Spinal cord (tissue), 10 donors: ENCODE measurements around the gene MMP15. TPM values are rescaled to one million over a fixed set of nuclear protein-coding genes. Genes with fewer than 3 reads are reported as not detected.

Source experiments
- DNase-seq, 6 donors: peaks; one replicate each; pipeline versions ENCODE4 v3.0.0 to v3.0.0-alpha.2; 2013 to 2015; ENCODE audit warnings: low spot score in 6 of 6, low read depth in 4 of 6
- H3K27ac ChIP-seq: one replicate; pipeline ENCODE4 v1.5.1; 2013; ENCODE audit warnings: low read depth, low read length, control low read depth
- H3K27me3 ChIP-seq: one replicate; pipeline ENCODE4 v1.6.1; 2013; ENCODE audit warnings: low read length; ENCODE audit not compliant: control insufficient read depth, insufficient read depth
- H3K36me3 ChIP-seq: one replicate; pipeline ENCODE4 v1.6.1; 2013; ENCODE audit warnings: low read length; ENCODE audit not compliant: control insufficient read depth, insufficient read depth
- H3K4me1 ChIP-seq: one replicate; pipeline ENCODE4 v1.6.1; 2013; ENCODE audit warnings: low read length; ENCODE audit not compliant: control insufficient read depth, insufficient read depth
- H3K4me3 ChIP-seq: one replicate; pipeline ENCODE4 v1.5.1; 2013; ENCODE audit warnings: low read depth, low read length, control low read depth
- H3K9me3 ChIP-seq: one replicate; pipeline ENCODE4 v1.6.1; 2013; ENCODE audit warnings: low read length; ENCODE audit not compliant: control insufficient read depth, insufficient read depth
- WGBS: methylation state at CpG from one replicate; pipeline ENCODE4 v1.1.5; 2013; ENCODE audit warnings: missing lambda C conversion rate; ENCODE audit not compliant: insufficient coverage; 5-methylcytosine and 5-hydroxymethylcytosine counted together
- polyA plus RNA-seq, 2 donors: library from polyadenylated mRNA; unstranded; fragments of 120-200 nt; gene quantifications; one replicate each; pipeline ENCODE4 v1.2.1, GENCODE V29; 2013; ENCODE audit not compliant: insufficient read length in 2 of 2
- total RNA-seq, 2 donors: library from RNA; depleted of rRNA in 1 of 2; stranded (reverse); fragments of 120-200 nt in 1 of 2; fragments of >200 nt in 1 of 2; gene quantifications; one replicate each; pipeline versions ENCODE4 v1.2.3 to v1.2.4, GENCODE V29; 2013 to 2014
- donor health status: healthy.

The MMP15 gene
- total and polyA plus RNA-seq, 4 donors: 23.2 to 51.3 (median 37.5) TPM

DNA sequence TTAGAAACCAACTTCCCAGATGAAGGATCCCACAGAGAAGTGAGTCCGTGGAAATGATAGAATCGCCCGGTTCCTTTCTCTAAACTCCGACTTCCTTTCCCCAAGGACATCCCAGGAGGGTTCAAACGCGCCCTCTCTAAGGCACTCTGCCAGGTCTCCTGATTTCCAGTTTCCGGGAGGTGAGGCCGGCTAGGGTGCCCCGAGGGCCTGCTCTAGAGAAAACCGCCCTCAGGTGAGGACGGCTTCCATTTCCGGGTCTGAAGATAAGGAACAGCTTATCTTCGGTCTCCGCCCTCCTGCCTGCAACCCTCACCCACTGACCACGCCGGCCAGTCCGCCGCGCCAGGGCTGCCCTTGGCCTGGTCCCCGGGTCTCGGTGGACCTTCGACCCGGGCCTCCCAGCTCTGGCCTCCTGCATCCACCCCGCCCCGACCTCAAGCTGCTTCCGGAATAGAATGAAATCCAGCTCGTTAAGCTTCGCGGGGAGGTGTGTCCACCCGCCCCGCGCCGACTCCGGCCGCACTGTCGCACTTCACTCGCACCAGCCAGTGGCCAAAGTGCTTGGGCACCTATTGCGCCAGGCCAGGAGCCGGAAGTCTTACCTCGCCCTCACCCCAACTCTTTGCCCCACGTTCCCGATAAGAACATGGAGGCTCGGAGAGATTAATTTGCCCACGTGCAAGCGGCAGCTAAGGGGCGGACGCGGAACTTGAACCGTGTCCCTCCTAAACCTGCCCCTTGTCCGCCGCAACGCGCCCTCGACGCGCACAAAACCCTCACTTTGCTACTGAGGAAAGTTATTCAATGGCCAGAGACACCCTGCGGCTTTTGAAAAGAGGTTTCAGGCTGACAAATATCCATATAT lies 836 bp upstream of the MMP15 start:
- WGBS: 11% methylated on average over 56 of the region's 57 CpGs
- Histone ChIP-seq H3K27me3 (peaks cover 3% of the 10 kb centered on the region), H3K27ac (peak overlapping the region; percentile 25), H3K4me3 (peak overlapping the region; percentile 78), H3K4me1 (peaks cover 87% of the 10 kb centered on the region), H3K9me3 (no peaks in the 10 kb centered on the region), H3K36me3 (peaks cover 21% of the 10 kb centered on the region)
- no peak for DNase-seq

DNA sequence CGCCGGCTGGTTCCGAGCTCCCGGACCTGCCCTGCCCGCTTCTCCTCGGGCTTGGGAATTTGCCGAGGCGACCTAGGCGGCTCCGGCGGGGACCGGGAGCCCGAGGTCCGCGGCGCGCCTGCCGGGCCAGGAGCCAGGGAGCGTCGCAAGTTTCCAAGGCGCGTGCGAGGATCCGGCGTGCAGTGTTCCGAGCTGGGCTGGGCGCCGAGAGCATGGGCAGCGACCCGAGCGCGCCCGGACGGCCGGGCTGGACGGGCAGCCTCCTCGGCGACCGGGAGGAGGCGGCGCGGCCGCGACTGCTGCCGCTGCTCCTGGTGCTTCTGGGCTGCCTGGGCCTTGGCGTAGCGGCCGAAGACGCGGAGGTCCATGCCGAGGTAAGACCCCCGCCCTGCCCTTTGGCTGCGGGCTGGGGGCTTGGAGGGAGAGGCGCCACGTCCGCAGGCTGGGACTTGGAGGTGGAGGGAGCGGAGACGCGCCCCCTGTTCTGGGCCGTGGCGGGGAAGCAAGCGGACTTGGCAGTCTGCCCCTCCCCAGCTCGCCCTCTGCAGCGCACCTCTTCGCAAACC lies 668 bp downstream of the MMP15 start:
- DNase-seq: peak in 3 of 6 donors; percentile 45 to 83 (median 70)
- Histone ChIP-seq H3K4me1 (peaks cover 86% of the 10 kb centered on the region), H3K9me3 (no peaks in the 10 kb centered on the region), H3K36me3 (peaks cover 16% of the 10 kb centered on the region), H3K27me3 (peaks cover 3% of the 10 kb centered on the region), H3K4me3 (peak overlapping the region; percentile 78), H3K27ac (peak overlapping the region; percentile 63)
- 0% methylated on average over 65 of the region's 65 CpGs for whole genome bisulfite sequencing

DNA sequence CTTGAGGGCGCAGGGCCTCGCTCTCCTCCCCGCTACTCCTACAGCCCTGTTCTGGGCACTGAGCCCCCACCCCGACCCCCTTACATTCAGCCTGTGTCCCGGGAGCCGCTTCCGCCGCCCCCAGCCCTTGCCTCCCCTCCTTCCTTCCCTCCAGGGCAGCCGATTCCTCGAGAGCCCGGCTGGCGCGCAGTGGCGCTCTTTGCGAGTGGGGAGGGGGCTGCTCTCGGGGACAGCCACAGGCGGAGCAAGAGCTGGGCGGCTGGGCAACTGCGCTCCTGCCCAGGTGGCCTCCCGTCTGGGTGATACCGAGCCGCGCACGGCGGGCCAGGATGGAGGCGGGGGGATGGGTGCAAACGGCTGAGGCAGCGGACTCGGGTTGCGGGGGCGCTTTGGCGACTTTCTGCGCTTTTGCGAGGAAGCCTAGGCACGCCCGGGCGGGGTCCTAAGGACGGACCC lies 1.2 kb downstream of the MMP15 start:
- H3K36me3 ChIP-seq: peaks cover 18% of the 10 kb centered on the region
- peaks cover 3% of the 10 kb centered on the region for H3K27me3 ChIP-seq
- H3K27ac ChIP-seq: peak overlapping the region; percentile 63
- DNase-seq: peak in 3 of 6 donors; percentile 23 to 84 (median 70)
- 0% methylated on average over 38 of the region's 38 CpGs for WGBS
- H3K9me3 ChIP-seq: no peaks in the 10 kb centered on the region
- peak overlapping the region; percentile 78 for H3K4me3 ChIP-seq
- H3K4me1 ChIP-seq: peaks cover 87% of the 10 kb centered on the region

DNA sequence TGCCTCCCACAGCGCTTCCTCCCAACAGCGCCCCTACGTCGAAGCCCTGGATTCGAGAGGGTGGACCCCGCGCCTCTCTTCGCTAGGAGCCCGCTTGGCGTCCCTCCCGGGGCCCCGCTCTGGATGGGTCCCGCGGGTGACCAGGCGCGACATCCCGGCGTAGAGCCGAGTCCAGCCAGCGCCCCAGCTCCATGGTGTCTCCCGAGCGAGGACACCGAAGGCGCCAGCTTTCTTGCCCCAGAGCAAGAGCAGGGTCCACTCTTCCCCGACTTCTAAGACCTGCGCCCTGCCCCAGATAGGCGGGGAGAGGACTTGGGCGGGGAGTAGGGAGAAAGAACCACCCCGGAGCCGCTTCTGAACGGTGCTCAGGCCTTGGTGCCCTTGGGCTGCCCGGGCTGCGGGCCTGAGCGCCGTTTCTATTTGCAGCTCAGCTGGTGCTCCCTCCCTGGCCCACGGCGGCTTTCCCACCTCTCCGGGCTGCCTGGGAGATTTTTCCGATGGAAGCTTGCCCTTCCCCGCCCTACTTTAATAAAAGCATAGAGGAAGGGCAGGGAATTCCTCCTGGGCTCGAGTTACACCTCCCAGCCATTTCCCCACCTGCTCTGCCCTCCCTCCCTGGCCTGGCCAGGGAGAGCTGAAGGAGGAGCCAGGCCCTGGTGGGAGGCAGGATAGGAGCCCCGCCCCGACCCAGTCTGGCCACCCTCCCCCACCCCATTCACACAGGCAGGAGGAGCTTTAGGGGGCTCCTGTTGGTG lies 1.8 kb downstream of the MMP15 start:
- peaks cover 87% of the 10 kb centered on the region for H3K4me1 ChIP-seq
- WGBS: 2% methylated on average over 36 of the region's 43 CpGs
- H3K4me3 ChIP-seq: peak overlapping the region; percentile 78
- H3K27ac ChIP-seq: peak overlapping the region; percentile 63
- H3K27me3 ChIP-seq: peaks cover 3% of the 10 kb centered on the region
- peaks cover 15% of the 10 kb centered on the region for H3K36me3 ChIP-seq
- H3K9me3 ChIP-seq: no peaks in the 10 kb centered on the region
- no peak for DNase-seq

DNA sequence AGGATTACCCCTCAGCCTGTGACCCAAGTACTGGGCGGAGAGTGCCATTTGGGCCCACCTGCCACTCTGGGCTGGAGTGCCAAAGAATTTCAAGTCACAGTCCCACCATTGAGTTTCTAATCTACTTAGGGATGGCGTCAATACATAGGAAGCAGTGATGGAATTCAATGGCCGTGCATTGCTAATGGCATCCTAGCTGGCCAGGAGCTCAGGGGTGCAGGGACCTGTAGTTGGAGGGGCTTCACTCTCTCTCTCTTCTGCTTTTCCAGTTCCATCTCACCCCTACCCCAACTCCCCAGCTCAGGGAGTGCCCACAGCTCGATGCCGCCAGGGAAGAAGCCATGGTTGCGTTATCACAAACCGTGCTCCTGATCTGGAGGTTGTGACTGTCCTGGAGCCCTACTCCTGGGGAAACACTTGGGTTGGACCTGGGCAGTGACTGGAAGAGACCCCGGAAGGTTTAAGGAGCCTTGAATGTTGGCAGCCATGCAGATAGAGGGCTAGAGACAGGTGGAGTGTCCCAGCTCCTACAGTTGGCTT lies 2.4 kb downstream of the MMP15 start:
- Histone ChIP-seq H3K4me3 (peak overlapping the region; percentile 78), H3K4me1 (peaks cover 87% of the 10 kb centered on the region), H3K36me3 (peaks cover 15% of the 10 kb centered on the region), H3K9me3 (no peaks in the 10 kb centered on the region), H3K27me3 (peaks cover 3% of the 10 kb centered on the region), H3K27ac (peak overlapping the region; percentile 63)
- no peak for DNase-seq
- 87% methylated on average over 6 of the region's 8 CpGs for WGBS

DNA sequence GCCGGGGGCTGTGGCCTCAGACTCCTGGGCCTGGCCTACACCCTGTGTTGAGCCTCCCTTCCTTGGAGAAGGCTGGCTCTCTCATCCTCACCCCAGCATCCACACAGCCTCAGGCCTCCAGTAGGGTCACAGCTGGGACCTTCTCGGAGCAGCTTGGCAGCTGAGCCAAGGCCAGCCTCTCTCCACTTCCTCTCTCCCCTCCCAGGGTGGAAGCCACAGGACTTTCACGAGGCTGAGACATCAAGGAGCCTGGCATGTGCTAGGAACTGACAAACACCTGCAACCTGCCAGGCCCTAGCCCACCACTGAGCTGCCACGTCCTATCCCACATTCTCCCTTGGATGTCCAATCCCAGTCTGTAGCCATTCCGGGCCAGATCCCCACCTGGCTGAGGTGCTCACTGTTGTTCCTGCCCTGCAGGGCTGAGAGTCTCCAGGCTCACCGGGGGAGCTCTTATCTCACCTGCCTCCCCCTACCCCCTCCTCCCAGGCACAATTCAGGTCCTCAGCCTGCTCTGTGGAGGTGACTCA lies 3.1 kb downstream of the MMP15 start:
- H3K4me3 ChIP-seq: no peak overlapping the region
- peaks cover 3% of the 10 kb centered on the region for H3K27me3 ChIP-seq
- DNase-seq: no peak
- 66% methylated on average over 6 of the region's 6 CpGs for WGBS
- H3K27ac ChIP-seq: no peak overlapping the region
- peaks cover 15% of the 10 kb centered on the region for H3K36me3 ChIP-seq
- H3K9me3 ChIP-seq: no peaks in the 10 kb centered on the region
- peaks cover 87% of the 10 kb centered on the region for H3K4me1 ChIP-seq

DNA sequence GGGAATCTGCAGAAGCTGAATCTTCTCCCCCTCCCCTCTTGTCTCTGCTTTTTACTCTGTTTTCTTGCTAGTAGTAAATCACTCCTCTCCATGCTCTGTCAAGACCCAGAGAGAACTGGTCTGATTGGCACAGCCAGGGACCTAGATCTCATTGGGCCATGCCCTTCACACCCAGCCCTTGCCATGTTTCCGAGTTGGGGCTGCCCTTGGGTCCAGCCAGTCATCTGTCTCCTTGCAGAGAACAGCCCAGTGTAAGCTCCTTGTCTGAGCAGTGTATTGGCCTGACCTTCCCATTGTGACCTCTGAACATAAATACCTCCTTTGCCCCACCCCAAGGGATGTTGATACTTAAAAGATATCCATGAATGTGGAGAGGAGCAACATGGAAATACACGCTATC lies 3.9 kb downstream of the MMP15 start:
- Histone ChIP-seq H3K9me3 (no peaks in the 10 kb centered on the region), H3K27me3 (peaks cover 2% of the 10 kb centered on the region), H3K27ac (no peak overlapping the region), H3K4me1 (peaks cover 89% of the 10 kb centered on the region), H3K36me3 (peaks cover 15% of the 10 kb centered on the region), H3K4me3 (no peak overlapping the region)
- 78% methylated on average over 1 of the region's 2 CpGs for WGBS
- DNase-seq: no peak

DNA sequence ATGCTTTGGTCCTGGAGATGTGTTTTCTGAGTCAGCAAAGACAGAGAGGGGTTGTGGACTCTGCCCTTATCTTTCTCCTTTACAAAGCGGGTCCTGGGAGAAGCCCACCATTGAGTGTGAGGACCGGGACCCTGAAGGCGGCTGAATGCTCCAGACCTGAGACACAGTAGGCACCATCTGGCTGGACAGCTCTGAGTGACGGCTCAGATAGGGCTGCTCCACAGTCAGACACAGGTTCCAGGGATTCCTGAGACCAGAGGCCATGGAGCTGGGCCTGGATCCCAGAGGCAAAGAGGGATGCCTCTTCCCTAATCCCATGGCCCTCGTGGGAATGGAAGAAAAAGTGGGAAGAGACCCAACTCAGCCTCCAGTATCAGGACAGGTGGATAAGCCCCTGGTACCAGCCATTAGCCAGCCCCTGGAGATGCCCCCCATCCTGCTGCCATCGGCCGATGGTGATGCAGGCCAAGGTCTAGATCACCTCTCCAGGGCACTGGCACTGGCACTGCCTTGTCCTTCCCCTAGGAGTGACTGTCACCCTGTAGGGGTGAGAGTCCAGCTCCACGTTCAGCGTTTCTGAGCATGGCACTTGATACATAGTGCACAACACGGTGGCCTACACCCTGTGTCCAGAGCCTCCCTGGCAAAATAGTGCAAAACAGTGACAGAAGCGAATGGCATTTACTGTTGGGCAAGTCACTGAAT lies 4.7 kb downstream of the MMP15 start:
- Histone ChIP-seq H3K4me1 (peaks cover 89% of the 10 kb centered on the region), H3K36me3 (peaks cover 15% of the 10 kb centered on the region)
- 94% methylated on average over 10 of the region's 11 CpGs for WGBS

More for the DNA sequence above, 4.7 kb downstream of the MMP15 start:
- DNase-seq: no peak
- Histone ChIP-seq H3K4me3 (no peak overlapping the region), H3K27me3 (no peaks in the 10 kb centered on the region), H3K9me3 (no peaks in the 10 kb centered on the region), H3K27ac (no peak overlapping the region)
